ENCODE data around the gene TGFBR3. TPM values are rescaled to one million over a fixed set of nuclear protein-coding genes. Genes with fewer than 3 reads are reported as not detected.
"Not testable (repeated sequence)": the region's sequence is repeated elsewhere in the genome, so short reads cannot be mapped to it uniquely, and the experiment has no call there.

The TGFBR3 gene
- total RNA-seq, 2 experiments from 2014 or later, result 4.5 to 4.9 TPM

DNA sequence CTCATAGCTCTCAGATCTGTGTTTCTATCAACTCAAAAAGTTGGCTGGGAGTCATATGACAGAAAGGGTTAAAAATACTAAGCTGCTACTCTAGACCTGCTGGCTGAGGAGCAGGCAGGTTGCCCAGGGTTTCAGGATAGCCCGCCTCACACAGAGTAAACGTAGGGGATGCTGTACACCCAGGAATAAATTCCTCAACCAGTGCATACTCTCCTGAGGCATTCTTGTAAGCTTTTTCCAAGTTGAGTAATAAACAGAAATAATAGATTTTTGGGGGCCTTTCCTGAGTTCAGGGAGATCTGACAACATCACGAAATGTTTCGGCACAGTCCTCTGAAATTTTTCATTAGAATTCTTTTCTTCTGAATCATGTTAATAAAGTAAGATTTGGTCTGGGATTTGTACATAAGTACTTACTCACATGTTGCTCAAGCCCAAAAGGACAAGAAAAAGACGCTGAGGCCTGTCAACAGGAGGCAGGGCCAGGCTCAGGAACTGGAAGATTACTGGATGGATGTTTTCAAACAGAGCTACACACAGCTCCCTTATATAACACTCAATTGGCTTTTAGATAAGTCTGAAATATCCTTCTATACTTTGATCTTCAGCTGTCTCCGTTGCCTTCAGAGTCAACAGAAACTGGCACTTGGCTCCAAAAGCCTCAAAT, 41.0 kb downstream of the TGFBR3 start:
- H3K9me3 Mint-ChIP-seq, result peaks cover 4% of the 10 kb centered on the region

DNA sequence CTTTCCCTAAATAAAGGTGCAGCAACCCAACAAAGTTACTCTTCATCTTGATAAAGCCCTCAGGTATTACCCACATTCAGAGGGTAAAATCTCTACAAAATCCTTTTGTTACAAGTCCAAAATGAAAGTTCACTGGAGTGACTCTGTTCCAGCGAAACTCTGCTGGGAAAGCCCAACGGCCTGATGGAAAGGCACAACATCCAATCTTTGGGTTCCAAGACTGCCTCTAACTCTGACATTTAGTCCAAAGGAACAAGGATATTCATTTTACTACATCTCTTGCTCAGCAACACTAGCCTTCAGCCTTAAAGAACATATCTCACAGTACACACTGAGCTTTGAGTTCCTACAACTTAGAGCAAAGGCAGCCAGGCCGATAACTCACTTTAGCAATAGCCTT, 42.1 kb downstream of the TGFBR3 start:
- DNase-seq, result no peak
- no peaks in the 10 kb centered on the region for H3K27me3 Mint-ChIP-seq
- ChIA-PET CTCF (no interaction called here), POLR2A (no interaction called here)
- H3K4me1 Mint-ChIP-seq (ENCODE audit: low read depth), result peaks cover 17% of the 10 kb centered on the region
- no peak overlapping the region for H3K27ac Mint-ChIP-seq
- no peak overlapping the region for H3K4me3 Mint-ChIP-seq
- intact Hi-C loops (cut with micrococcal nuclease), result no loop called here
- H3K36me3 Mint-ChIP-seq, result peaks cover 5% of the 10 kb centered on the region
- peaks cover 4% of the 10 kb centered on the region for H3K9me3 Mint-ChIP-seq

More for the DNA sequence above, 41.0 kb downstream of the TGFBR3 start:
- CTCF ChIA-PET, result interaction anchor here (1.1 kb wide), 1 partner anchor 18 kb away, joined by 3 read pairs; no protein-coding TSS in a partner anchor
- Mint-ChIP-seq H3K4me3 (no peak overlapping the region), H3K27me3 (no peaks in the 10 kb centered on the region), H3K36me3 (peaks cover 5% of the 10 kb centered on the region), H3K4me1 (ENCODE audit: low read depth) (peaks cover 17% of the 10 kb centered on the region), H3K27ac (no peak overlapping the region)
- intact Hi-C loops (cut with micrococcal nuclease), result no loop called here
- no peak for DNase-seq
- POLR2A ChIA-PET, result no interaction called here

DNA sequence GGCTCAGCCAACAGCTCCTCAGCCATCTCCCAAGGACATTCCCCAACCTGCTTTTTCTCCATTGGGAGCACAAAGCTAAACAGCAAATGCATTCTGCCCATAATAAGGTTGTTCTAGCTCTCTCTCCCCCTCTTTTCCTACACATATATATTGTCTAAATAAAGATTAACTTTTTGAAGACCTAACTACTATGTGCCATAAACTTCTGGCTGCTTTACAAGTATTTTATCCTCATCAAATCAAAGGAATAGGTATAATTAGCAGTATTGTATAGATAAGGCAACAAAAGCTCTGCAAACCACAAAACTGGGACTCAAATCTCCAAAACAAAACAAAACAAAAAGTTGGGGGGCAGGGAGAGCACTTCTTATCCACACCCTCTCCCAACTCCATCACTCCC, 43.4 kb downstream of the TGFBR3 start:
- H3K36me3 Mint-ChIP-seq, result peaks cover 5% of the 10 kb centered on the region
- POLR2A ChIA-PET, result interaction anchor here (0.6 to 0.7 kb wide), 3 partner anchors 27 to 472 kb away, joined by 3 to 4 read pairs (median 3); no protein-coding TSS in a partner anchor
- no peak overlapping the region for H3K4me3 Mint-ChIP-seq

GRCh38 chr1:91842056-91842455, 43.9 kb downstream of the TGFBR3 start:
- no peak overlapping the region for H3K27ac Mint-ChIP-seq
- peaks cover 4% of the 10 kb centered on the region for H3K9me3 Mint-ChIP-seq
- no peak for DNase-seq
- CTCF ChIA-PET, result no interaction called here
- no peaks in the 10 kb centered on the region for H3K27me3 Mint-ChIP-seq
- no peak overlapping the region for H3K4me3 Mint-ChIP-seq
- peaks cover 17% of the 10 kb centered on the region for H3K4me1 Mint-ChIP-seq (ENCODE audit: low read depth)
- H3K36me3 Mint-ChIP-seq, result peaks cover 5% of the 10 kb centered on the region
- intact Hi-C loops (cut with micrococcal nuclease), result no loop called here
- POLR2A ChIA-PET, result interaction anchor here (0.6 to 0.7 kb wide), 3 partner anchors 28 to 473 kb away, joined by 3 to 4 read pairs (median 3); no protein-coding TSS in a partner anchor

More for the DNA sequence above, 43.4 kb downstream of the TGFBR3 start:
- H3K27me3 Mint-ChIP-seq, result no peaks in the 10 kb centered on the region
- H3K27ac Mint-ChIP-seq, result no peak overlapping the region
- DNase-seq, result no peak
- CTCF ChIA-PET, result no interaction called here
- H3K9me3 Mint-ChIP-seq, result peaks cover 4% of the 10 kb centered on the region
- peaks cover 17% of the 10 kb centered on the region for H3K4me1 Mint-ChIP-seq (ENCODE audit: low read depth)
- intact Hi-C loops (cut with micrococcal nuclease), result no loop called here

GRCh38 chr1:91840276-91840675, 45.7 kb downstream of the TGFBR3 start:
- intact Hi-C loops (cut with micrococcal nuclease); POLR2A ChIA-PET; H3K36me3 Mint-ChIP-seq; H3K4me3 Mint-ChIP-seq; H3K27ac Mint-ChIP-seq; DNase-seq; CTCF ChIA-PET; H3K9me3 Mint-ChIP-seq; H3K27me3 Mint-ChIP-seq: not testable (repeated sequence)
- H3K4me1 Mint-ChIP-seq (ENCODE audit: low read depth), result peaks cover 17% of the 10 kb centered on the region

- ChIA-PET CTCF (interaction anchor here (0.6 to 1.0 kb wide), 2 partner anchors 336 to 1301 kb away, joined by 3 read pairs; partner anchors contain the start of gene CDC7), POLR2A (no interaction called here)
- no peak for DNase-seq
- H3K27me3 Mint-ChIP-seq, result no peaks in the 10 kb centered on the region
- intact Hi-C loops (cut with micrococcal nuclease), result no loop called here
- H3K27ac Mint-ChIP-seq, result no peak overlapping the region
- H3K36me3 Mint-ChIP-seq, result no peaks in the 10 kb centered on the region
- no peaks in the 10 kb centered on the region for H3K9me3 Mint-ChIP-seq
- H3K4me3 Mint-ChIP-seq, result no peak overlapping the region
- H3K4me1 Mint-ChIP-seq (ENCODE audit: low read depth), result no peaks in the 10 kb centered on the region
Observed at GRCh38 chr1:91836331-91837040, 49.5 kb downstream of the TGFBR3 start.

DNA sequence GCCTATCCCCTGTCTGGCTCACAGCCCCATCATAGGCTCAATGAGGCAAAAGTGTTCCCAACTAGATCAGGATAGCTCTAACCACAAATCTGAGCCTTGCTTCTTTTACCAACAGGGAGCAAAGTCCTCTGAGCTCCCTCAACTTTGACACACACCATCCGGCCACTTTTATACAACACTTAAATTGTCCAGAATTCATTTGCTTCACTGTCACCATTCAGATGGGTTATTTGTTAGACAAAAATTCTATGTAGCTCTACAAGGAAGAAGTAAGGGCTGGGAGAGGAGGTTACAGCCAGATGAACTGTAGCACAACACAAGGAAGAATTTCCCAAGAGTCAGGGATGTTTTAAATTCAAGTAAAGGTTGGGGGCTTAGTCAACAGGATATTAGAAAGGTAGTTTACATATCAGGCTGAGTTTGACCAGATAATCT, 50.8 kb downstream of the TGFBR3 start:
- ChIA-PET POLR2A (no interaction called here), CTCF (no interaction called here)
- no peak overlapping the region for H3K4me3 Mint-ChIP-seq
- no peaks in the 10 kb centered on the region for H3K27me3 Mint-ChIP-seq
- H3K9me3 Mint-ChIP-seq, result no peaks in the 10 kb centered on the region
- H3K27ac Mint-ChIP-seq, result no peak overlapping the region
- no peak for DNase-seq
- H3K4me1 Mint-ChIP-seq (ENCODE audit: low read depth), result peaks cover 13% of the 10 kb centered on the region
- intact Hi-C loops (cut with micrococcal nuclease), result no loop called here
- H3K36me3 Mint-ChIP-seq, result no peaks in the 10 kb centered on the region

- CTCF ChIA-PET; H3K9me3 Mint-ChIP-seq; intact Hi-C loops (cut with micrococcal nuclease); H3K36me3 Mint-ChIP-seq; H3K27ac Mint-ChIP-seq; H3K4me3 Mint-ChIP-seq; POLR2A ChIA-PET; H3K27me3 Mint-ChIP-seq; DNase-seq: not testable (repeated sequence)
- peaks cover 17% of the 10 kb centered on the region for H3K4me1 Mint-ChIP-seq (ENCODE audit: low read depth)
Observed at GRCh38 chr1:91834549-91834948, 51.4 kb downstream of the TGFBR3 start.

DNA sequence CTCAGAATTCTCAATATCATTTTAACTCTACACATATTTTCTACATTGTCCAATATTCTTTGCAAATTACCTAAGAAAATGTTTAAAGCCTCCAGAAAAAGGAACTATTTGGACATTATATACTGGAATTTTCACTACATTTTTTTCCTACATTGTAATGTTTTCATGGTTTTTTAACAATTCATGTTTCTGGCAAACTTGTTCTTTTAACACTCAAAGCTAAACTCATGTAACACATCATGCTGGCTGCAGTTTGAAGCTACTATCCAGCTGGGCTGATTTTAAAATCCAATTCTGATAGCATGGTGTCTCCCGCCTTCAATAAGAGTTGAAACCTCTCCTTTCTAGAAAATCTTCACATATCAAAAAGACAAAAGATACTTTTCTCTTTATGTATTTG, 52.0 kb downstream of the TGFBR3 start:
- CTCF ChIA-PET, result no interaction called here
- Mint-ChIP-seq H3K27ac (no peak overlapping the region), H3K27me3 (no peaks in the 10 kb centered on the region), H3K9me3 (no peaks in the 10 kb centered on the region), H3K36me3 (no peaks in the 10 kb centered on the region), H3K4me3 (no peak overlapping the region), H3K4me1 (ENCODE audit: low read depth) (peaks cover 17% of the 10 kb centered on the region)
- no peak for DNase-seq
- POLR2A ChIA-PET, result no interaction called here
- intact Hi-C loops (cut with micrococcal nuclease), result no loop called here

DNA sequence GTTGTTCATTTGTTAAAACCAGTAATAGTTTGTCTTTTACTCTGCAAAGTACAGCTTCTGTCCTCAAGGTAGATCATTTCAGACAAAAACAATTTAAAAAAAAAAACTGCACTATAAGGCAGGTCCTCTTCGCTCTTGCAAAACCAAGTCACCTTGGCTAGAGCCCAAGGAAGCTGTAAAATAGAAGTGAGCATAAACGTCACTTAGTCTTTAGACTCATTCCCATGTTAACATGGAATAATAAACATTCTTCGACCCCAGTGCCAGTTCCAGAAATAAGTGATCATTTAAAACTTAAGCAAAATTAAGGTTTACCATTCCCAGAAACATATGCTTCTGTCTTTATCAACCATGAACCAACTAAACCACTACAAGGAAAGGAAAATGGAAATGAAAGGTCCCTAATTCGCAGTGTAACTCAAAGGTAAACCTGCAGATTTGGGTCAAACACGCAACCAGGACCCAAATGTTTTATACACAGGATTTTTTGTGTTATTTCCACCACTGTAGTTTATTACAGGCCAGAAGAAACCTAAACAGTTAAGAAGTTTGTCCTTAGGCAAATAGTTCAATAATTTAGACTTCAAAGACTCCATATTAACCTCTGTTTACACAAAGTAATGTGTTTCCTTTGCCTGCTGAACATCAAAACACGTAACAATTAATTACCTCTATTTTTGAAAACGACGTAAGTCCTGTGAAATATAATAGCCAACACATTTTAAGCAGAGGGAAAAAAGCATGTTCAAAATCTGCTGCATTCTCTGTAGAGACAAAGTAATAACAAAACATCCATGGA, 54.6 kb downstream of the TGFBR3 start:
- H3K4me1 Mint-ChIP-seq (ENCODE audit: low read depth), result peaks cover 21% of the 10 kb centered on the region
- H3K4me3 Mint-ChIP-seq, result no peak overlapping the region
- intact Hi-C loops (cut with micrococcal nuclease), result no loop called here
- no peaks in the 10 kb centered on the region for H3K36me3 Mint-ChIP-seq
- H3K27me3 Mint-ChIP-seq, result no peaks in the 10 kb centered on the region
- POLR2A ChIA-PET, result no interaction called here
- DNase-seq, result no peak
- CTCF ChIA-PET, result interaction anchor here (0.6 kb wide), 1 partner anchor 9 kb away, joined by 3 read pairs; no protein-coding TSS in a partner anchor
- H3K27ac Mint-ChIP-seq, result no peak overlapping the region
- no peaks in the 10 kb centered on the region for H3K9me3 Mint-ChIP-seq

DNA sequence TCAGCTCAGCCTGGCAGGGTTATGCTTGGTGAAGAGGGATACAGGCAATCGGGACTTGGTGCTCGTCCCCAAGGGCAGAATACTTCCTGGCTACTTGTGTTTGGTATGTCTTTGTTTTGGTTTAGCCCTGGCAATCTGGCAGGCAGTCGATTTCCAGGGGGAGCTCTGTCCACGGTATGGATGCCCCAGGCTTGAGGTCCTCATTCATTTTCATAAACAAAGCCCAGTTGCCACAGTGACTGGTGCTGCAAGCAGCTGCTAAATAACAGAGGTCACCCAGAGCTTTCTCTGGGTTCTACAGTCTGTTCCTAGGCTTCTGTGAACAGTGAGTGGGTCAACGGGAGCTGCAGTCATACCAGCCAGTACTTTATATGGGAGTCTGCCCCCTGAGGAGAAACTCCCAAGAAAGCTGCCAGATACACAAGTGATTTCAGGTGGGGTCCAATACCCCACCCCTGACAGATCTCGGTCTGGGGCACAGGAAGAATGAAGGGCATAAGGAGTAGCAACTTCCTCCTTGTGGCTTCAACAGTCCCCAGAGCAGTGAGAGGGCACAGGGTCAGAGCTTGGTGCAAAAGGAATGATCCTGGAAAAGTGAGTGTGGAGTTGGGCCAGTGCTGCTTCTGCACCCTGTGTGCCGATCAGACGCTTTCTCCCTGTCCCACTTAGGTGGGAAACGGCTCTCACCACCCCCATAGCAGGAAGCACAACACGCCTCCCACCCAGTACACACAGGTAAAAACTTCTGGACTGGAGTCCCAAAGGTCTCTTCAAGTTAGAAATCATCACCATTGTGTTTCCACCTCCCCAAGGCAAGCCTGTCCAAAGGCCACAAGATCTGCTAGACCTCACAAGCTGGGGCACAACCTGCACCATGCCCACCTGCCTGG, 55.5 kb downstream of the TGFBR3 start:
- DNase-seq, result no peak
- Mint-ChIP-seq H3K4me3 (no peak overlapping the region), H3K4me1 (ENCODE audit: low read depth) (peaks cover 21% of the 10 kb centered on the region), H3K36me3 (no peaks in the 10 kb centered on the region), H3K27me3 (no peaks in the 10 kb centered on the region), H3K9me3 (no peaks in the 10 kb centered on the region), H3K27ac (no peak overlapping the region)
- CTCF ChIA-PET, result no interaction called here
- POLR2A ChIA-PET, result no interaction called here
- intact Hi-C loops (cut with micrococcal nuclease), result no loop called here

Data from activated CD4-positive, alpha-beta memory T cell treated with anti-CD3 and anti-CD28 coated beads for 36 hours (primary cell).